GM19397 (cell line): ENCODE data around the gene KCNK10.
"Not testable (repeated sequence)": the region's sequence is repeated elsewhere in the genome, so short reads cannot be mapped to it uniquely, and the experiment has no call there.

Experiments used
- ATAC-seq: cut with Tn5 transposase; IDR thresholded peaks from one replicate; pipeline ENCODE4 v1.9.1; 2021; ENCODE audit warnings: mild to moderate bottlenecking, moderate library complexity; ENCODE audit not compliant: unreplicated experiment

The KCNK10 gene

DNA sequence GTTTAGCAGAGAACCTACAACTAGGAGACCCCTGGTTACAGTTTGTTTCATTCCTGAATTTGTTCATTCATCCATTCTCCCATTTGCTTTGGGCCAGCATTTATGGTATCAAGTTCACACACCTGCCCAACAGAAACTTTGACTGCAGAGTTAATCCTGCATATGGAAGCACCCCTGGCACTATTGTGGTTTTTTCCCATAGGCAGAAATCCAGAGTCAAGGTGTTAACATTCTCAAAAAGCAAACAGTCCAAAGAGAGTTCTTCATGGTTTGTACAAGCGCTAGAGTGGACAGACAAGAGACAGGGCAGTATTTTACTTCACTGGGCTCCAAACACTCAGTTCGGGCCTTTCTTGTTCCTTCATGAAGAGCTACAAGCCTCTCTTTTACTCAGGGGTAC lies 51.9 kb downstream of the KCNK10 start:
- no peak for ATAC-seq

DNA sequence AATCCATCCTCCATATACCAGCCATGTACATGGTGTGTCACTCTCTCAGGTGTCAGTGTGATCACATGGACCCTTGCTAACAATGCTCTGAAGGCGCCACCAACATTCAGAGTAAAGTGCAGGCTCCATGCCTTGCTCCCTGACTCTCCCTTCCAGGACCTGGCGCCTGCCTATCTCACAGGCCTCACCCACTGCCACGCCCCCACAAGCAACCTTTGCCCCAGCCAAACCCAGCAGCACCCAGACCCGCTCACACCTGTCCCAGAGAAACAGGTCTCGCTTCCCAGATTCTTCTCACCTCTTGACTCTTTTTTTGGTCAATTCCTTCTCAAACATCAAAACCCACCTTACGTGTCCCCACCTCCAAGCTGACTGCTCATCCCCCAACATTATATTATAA lies 52.3 kb downstream of the KCNK10 start:
- ATAC-seq: no peak

DNA sequence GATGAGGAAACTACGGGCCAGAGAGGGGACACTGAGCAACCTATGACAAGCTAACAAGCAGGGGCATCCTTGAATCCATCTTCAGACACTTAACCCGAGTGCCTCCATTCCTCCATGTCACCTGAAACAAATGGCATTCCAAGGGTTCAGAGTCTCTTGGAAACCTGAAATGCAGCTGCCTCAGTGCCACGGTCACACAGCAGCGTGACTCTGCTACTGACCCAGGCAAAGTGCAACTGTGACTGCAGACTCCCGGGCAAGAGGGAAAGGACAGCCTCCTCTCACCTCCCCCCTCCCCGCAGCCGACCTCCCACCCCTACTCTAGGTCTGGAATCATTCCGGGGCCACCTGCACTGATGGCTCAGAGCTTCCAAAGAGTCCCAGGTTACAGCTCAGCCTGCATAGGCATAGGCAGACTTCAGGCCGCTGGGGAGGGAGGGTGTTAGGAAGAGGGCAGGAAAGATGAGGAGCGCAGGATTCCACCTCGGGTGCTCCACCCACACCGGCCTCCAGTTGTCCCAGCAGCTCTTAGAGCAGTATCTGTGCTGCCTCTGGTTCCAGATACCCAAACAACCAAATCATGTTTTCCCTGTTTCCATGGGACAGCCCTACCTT lies 53.2 kb downstream of the KCNK10 start:
- ATAC-seq: no peak

DNA sequence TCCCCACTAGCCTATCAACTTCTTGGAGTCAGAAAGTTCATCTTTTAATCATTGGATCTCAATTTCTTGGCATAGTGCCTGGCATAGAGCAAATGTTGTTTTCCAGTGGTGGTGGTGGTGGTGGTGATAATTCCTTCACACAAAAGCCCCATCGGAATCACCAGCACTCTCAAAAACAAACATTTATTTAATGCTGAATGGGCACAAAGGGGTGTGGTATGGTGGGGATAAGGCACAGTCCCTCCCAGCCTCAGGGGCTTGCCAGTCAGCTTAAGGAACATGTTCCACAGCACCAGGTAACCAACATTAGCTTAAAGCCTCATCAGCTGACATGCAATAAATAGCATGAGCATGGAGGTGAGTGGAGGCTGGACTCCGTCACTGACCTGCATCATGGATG lies 56.6 kb downstream of the KCNK10 start:
- ATAC-seq: no peak

DNA sequence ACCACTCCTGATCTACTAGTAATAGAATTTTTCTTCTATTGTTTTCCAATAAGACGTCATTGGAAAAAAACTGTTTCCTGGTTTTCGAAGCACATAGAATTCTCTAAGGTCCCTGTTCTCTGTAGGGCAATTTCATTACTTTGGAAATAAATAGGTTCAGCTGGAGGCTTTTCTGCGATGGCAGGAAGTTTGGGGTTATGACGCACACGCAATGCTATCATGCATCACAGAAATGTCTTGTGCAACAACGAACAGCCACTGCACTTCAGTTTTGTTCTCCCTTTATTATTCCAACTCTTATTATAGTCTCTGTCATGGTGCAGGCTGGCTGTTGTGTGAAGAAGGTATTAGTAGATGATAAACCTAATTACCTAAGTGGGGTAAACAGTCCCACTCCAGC lies 59.0 kb downstream of the KCNK10 start:
- no peak for ATAC-seq

DNA sequence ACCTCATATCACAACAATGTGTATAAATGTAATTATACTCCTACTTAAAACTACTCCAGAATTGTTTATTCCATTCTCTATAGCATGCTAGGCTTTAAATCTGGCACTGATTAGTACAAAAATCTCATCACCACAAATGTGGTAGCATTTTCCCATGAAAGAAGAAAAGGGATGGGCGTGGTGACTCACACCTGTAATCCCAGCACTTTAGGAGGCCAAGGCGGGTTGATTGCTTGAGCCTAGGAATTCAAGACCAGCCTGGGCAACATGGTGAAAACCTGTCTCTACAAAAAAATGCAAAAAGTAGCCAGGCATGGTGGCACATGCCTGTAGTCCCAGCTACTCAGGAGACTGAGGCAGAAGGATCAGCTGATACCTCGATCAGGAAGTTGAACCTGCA lies 61.8 kb downstream of the KCNK10 start:
- not testable (repeated sequence) for ATAC-seq

DNA sequence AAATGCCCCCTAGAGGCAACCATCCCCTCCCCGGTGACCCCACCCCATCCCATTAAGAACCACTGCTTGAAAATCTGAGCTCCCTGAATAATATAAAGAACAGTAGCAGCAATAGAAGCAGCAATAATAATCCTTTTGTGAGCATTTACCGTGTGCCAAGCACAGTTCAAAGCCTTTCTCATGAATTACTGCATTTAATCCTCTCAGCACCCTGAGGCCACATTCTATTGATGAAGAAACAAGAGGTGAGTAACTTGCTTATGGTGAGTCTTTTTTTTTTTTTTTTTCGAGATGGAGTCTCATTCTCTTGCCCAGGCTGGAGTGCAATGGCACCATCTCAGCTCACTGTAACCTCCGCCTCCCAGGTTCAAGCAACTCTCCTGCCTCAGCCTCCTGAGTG lies 65.0 kb downstream of the KCNK10 start:
- no peak for ATAC-seq

DNA sequence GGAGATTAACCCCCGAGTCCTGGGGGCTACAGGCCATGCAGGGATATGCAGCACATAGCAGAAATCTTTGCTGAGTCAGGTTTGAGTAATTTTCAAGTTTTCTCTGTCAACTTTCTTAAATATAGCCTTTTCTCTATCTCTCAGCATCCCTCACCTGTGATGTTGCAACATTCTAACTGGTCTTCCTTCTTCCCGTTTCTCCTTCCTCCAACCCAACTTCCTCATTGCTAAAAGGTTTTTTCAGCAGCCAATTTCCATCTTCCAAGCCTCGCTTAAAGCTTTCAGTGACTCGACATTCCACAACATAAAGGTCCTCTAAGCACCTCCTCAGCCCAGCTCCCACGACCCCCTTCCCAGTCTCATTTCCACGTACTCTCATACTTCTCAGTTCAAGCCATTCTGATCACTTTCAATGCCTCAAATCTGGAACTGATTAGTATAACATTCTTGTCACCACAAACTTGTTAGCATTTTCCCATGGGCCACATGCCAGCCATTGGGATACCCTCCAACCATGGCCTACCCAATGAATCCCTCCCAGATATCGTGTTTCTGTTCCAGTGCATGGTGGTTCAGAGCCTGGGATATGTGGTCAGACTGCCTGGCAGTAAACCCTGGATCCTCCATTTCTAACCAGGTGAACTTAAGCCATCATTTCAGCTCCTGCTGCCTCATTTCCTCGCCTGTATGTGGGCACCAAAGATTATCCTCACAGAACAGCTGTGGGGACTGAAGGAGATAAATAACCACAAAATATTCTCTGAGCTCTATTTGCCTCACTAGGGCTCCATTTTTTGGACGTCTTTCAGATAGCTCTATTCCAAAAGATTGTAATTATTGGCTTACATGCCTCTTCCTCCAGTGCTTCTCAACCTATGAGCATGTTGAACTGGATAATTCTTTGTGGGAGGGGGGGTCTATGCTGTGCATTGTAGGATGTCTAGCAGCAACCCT lies 65.8 kb downstream of the KCNK10 start:
- ATAC-seq: no peak

DNA sequence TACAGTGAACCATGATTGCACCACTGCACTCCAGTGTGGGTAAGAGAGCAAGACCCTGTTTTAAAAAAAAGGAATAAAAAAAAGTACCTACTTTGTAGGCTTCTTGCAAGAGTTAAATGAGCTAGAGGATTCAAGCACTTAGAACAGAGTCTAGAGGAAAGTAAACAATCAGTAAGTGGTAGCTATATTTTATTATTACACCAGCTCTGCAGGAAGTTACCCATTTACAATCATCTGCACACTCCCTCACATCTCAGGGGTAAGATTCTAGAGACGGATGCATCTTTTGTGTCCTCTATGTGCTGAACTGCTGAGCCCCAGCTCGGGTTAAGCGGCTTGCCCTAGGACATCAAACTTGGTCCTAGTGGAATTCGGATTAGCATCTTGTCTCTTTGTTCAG lies 67.3 kb downstream of the KCNK10 start:
- ATAC-seq: no peak

DNA sequence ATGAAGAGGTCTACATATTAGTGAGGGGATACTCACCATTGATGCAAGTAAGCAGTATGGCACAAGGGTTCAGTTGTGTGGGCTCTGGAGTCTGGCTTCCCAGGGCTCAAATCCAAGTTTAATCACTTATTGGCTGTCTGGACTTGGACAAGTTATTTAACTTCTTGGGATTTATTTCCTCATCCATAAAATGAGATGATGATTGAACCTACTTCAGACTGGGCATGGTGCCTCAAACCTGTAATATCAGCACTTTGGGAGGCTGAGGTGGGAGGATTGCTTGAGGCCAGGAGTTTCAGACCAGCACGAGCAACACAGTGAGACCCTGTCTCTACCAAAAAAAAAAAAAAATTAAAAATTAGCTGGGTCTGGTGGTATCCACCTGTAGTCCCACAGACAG lies 67.9 kb downstream of the KCNK10 start:
- ATAC-seq: no peak

DNA sequence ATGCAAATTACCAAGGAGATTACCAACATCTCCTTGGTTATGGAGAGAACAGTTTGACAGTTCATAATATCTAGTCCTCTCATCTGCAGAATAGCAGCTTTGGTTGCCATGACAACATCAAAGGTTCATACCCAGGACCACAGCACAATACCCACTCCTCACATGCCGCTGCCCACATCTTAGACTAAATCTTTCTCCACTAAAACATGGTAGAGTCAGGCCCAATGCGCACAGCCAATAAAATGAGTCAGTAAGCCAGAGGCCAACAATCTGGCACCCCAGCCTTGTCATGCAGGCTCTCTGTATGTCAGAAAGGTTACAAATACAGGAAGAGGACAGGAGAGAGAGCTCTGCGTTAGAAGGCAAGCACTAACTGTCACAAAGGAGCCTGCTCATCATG lies 70.6 kb downstream of the KCNK10 start:
- no peak for ATAC-seq

DNA sequence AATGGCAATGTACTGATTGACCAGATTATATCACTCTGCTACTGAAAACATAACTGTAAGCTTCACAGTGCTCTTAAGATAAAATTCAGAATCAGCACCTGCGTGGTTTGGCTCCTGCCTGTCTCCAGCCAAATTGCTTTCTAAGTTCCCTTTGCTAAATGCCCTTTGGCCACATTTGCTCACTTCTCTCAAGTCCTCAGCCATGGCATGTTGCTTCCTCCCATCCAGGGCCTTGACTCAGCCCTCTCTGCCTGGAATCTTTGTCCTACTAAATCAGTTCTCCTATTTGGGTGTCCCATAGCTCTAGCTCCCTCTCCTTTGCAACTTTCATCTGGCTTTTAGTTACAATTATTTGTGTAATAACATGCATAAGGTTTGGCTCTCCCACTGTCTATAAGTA lies 71.4 kb downstream of the KCNK10 start:
- ATAC-seq: no peak

DNA sequence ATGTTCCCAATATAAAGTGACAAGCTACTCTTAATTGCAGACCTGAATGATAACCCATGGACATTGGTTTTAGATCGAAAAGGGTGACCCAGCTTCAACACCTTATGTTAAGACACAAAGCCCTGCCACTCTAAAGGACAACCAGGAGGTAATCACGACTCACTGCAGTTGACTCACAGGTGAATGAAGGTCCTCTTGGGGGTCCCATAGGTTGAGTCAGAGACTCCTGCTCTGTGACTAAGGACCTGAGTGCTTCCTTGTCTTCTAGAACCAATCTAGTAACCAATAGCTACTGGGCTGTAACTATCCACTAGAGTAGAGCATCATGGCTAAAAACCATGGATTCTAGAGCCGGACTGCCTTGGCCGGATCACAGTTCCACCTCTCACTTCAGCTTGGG lies 73.8 kb downstream of the KCNK10 start:
- no peak for ATAC-seq

DNA sequence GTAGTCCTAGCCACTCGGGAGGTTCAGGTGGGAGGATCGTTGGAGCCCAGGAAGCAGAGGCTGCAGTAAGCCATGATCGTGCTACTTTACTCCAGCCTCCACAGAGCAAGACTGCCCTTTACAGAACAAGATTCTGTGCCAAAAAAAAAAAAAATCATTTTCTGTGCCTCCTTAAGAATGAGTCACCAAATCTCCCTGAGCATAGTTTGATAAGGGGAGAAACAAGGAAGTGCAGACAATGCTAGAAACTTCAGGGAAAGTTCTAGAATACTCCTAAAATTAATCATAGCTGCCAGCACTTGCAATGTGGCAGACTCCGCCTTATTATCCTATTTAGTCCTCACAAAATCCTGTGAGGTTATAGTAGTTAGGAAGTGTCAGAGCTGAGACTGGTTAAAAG lies 74.5 kb downstream of the KCNK10 start:
- no peak for ATAC-seq

DNA sequence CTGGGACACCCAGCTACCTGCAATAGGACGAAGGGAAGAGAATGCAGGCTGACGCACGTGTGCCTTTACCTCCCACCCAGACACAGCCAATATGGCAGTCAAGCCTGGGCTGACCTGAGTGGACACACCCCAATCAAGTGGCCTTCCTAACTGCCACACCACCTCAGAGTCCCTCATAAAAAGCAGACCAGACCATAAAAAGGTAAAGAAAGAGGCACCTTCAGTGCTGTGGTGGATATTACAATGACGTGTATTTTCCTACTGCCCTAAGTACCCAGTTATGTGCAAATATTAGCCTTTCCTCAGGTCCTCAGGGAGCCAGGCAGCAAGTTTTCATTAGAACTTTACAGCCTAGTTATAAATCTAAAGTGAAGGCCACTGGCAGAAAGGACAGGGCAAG lies 75.8 kb downstream of the KCNK10 start:
- ATAC-seq: no peak

DNA sequence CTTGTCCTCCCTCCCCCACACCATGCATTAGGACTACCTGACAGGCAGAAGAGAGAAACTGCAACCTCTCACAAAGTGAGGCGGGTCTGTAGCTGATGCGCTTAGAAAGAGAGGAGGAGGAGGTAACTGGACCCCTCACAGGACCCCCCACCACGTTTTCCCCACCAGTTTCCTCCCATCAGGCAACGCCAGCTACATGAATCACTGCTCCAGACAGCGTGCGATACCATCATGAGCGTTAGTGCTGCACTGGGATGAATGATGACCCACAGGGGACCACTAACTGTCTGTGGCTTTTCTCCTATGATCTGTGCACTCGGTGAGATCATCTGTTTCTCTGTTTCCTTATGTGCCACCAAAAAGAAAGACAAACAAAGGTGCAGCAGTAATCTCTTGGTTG lies 77.7 kb downstream of the KCNK10 start:
- ATAC-seq: no peak

DNA sequence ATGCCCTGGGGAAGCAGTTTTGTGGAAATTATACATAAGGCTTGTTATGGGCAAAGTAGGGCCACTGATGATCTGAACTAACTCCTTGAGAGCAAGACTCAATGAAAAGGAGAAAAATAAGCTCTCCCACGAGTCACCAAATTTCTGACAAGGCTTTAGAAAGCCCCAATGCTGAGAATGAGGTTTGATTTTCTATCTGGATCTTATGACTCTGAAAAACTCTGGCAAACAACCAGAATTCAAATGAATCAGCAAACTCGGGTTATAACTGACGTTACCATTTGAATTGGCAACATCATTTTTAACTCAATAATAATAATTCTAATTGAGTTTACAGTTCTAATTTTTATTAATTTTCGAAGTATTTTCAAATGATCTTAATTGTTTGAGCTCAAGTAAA lies 79.1 kb downstream of the KCNK10 start:
- ATAC-seq: no peak

DNA sequence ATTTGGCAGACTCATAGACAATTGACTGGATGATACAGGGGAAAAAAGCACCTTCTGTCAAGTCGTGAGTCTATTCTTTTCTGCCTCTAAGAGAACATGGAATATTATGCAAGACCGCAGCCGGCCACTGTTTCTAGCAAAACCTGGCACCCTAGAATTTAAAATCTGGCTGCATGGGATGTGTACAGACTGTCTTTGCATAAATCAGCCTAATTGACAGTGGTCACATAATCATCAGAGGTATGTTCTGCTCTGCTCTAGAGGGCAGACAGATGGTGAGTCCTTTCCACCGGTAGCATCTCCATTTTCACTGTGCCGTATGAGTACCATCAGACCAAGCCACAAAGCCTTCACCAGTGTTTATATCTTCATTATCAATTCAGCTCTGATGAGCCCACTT lies 80.6 kb downstream of the KCNK10 start:
- ATAC-seq: no peak

DNA sequence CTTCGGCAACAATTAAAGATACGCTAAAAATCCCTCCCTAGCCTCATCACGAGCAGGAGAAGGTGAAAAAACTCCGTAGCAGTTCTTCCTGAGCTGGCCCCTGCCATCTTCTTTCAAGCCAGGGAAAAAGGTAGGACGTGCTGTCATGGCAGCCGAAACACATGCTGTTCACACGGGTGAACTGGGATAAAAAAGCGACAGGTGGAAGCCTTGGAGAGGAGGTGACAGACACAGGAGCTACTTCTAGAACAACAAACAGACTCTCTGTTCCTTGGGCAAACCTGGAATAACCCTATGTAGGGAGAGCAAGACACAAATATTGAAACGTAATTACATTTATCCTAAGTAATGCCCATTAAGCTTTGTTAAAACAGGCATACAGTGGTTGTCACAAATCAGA lies 81.3 kb downstream of the KCNK10 start:
- no peak for ATAC-seq

DNA sequence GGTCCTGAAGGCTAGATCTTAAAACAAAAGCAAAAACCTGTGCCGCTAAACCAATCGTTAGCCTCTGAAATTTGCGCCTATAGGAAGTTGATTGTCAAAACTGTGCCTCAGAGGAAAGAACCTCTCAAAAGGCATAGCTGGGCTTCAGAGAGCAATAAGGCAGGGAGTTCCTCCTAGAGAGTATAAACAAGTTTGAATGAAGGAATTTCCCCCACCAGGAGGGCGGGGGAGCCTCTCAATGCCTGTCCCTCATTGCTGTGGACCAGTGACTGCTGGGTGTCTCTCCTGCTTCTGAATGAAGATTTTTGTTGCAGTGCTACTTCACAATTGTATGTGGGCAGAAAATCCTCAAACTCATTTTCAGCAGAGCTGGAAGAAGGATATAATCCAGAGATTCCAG lies 88.6 kb downstream of the KCNK10 start:
- no peak for ATAC-seq

DNA sequence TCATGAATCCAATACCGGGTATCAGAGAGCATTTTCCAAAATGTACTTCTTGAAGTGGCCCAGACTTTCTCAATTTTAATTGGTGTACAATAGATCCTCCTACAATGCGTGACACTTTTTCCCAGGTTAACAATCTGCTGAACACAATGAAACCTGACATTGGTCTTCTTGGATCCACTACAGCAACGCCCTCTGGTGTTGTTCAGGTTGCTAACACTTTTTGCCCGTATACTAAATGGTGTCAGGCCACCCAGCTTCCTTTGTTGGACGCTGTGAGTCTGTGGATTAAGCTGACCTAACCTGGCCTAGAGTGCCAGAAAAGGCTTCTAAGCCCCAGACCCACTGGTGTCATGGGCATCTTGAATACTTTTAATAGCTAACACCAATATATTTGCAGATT lies 89.2 kb downstream of the KCNK10 start:
- ATAC-seq: no peak

DNA sequence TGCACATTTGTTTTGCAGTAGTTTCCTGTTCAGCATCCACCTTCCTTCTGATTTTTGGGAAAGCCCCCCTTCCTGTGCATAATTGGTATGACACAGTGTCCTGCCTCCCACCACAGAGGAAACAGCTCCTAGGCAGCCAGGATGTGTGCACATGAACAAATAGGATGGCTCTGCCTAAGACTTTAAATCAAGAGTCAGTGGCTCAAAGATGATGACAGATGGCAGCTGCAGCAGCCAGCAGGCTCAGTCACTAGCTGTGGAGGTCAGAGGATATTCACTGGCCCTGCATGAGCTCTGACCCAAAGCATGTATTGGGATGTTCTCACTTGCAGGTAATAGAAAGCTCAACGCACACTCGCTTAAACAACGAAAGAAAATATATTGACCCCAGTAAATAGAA lies 90.3 kb downstream of the KCNK10 start:
- ATAC-seq: no peak

DNA sequence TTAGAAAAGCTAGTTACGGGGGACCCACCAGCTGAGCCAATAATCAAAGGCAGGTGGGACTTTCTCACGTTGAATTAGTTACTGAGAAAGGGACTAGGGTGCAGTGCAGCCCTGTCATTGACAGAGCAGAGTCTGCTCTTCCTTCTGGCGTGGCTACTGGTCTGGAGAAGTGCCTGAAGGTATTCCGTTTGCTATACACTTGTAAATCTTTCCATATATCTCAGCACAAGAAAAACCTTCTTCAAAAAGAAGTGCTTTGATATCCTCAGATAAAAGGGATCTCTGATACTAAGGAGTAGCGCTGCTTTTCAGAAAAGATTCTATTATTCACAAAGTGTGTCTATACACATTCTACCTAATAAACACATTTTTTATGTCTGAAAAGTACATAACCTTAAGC lies 91.5 kb downstream of the KCNK10 start:
- no peak for ATAC-seq
